SK-N-SH (cell line): ENCODE measurements around the gene PROM2. TPM values are rescaled to one million over a fixed set of nuclear protein-coding genes. Genes with fewer than 3 reads are reported as not detected.

Source experiments
- CTCF ChIA-PET: fragments of 300-600, 350-600 bp; formaldehyde crosslinking; extraction: SDS; loops from one replicate; lab custom pipeline; 2021; lab: Yijun Ruan, JAX
- POLR2A ChIA-PET: fragments of 350-600 bp; sonication (Branson Sonifier 250); formaldehyde crosslinking; extraction: SDS; loops from one replicate; lab custom pipeline; 2020; ENCODE audit warnings: antibody characterized with exemption, inconsistent platforms; lab: Yijun Ruan, JAX
- DNase-seq: peaks from one replicate; pipeline ENCODE4 v3.0.0; 2012
- H2AFZ ChIP-seq: fragments of 200-600 bp; sonication (generic); 2 replicates; pipeline ENCODE4 v1.8.1; 2016; ENCODE audit warnings: antibody characterized with exemption, mild to moderate bottlenecking, low read depth
- H3F3A ChIP-seq: fragments of 200-600 bp; sonication (generic); replicated peaks from 2 replicates; pipeline ENCODE3; 2016; ENCODE audit warnings: antibody characterized with exemption, mild to moderate bottlenecking; ENCODE audit not compliant: insufficient read depth
- H3K27ac ChIP-seq, 2 experiments: fragments of 200-500 bp in 1 of 2; fragments of 200-600 bp in 1 of 2; sonication (Bioruptor generic) in 1 of 2; sonication (generic), shearing (Covaris generic) in 1 of 2; 2 replicates each; pipeline versions ENCODE4 v1.5.1 to v1.6.1; 2014 to 2016; ENCODE audit warnings: low read depth in 2 of 2, inconsistent platforms in 1 of 2, low read length in 1 of 2, mild to moderate bottlenecking in 1 of 2, mixed read lengths in 1 of 2
- H3K27me3 ChIP-seq: fragments of 200-600 bp; sonication (generic), shearing (Covaris generic); 2 replicates; pipeline ENCODE4 v1.6.1; 2016; ENCODE audit warnings: mixed run types; ENCODE audit not compliant: insufficient read depth
- H3K36me3 ChIP-seq, 2 experiments: fragments of 200-500 bp in 1 of 2; fragments of 200-600 bp in 1 of 2; sonication (Bioruptor generic) in 1 of 2; sonication (generic) in 1 of 2; replicated peaks in 1 of 2; 2 replicates each; pipeline versions ENCODE3 to v1.5.1; 2014 to 2016; ENCODE audit warnings: low read length in 1 of 2, mild to moderate bottlenecking in 1 of 2; ENCODE audit not compliant: insufficient read depth in 2 of 2, control insufficient read depth in 1 of 2
- H3K4me1 ChIP-seq, 2 experiments: fragments of 200-500 bp in 1 of 2; fragments of 200-600 bp in 1 of 2; sonication (Bioruptor generic) in 1 of 2; sonication (generic), shearing (Covaris generic) in 1 of 2; 2 replicates each; pipeline versions ENCODE4 v1.5.1 to v1.6.1; 2014 to 2016; ENCODE audit warnings: low read depth in 1 of 2, low read length in 1 of 2, mixed run types in 1 of 2; ENCODE audit not compliant: insufficient read depth in 2 of 2, control insufficient read depth in 1 of 2
- H3K4me2 ChIP-seq: fragments of 200-600 bp; sonication (generic), shearing (Covaris generic); 2 replicates; pipeline ENCODE4 v1.6.1; 2017; ENCODE audit warnings: mixed run types
- H3K4me3 ChIP-seq, 2 experiments: fragments of 200-500 bp in 1 of 2; fragments of 200-600 bp in 1 of 2; sonication (Bioruptor generic) in 1 of 2; sonication (generic), shearing (Covaris generic) in 1 of 2; 2 replicates each; pipeline versions ENCODE4 v1.5.1 to v1.8.1; 2014 to 2016; ENCODE audit warnings: low read depth in 2 of 2, inconsistent platforms in 1 of 2, low read length in 1 of 2, mild to moderate bottlenecking in 1 of 2, mixed read lengths in 1 of 2, moderate library complexity in 1 of 2
- H3K79me2 ChIP-seq: fragments of 200-600 bp; sonication (generic); 2 replicates; pipeline ENCODE4 v1.8.1; 2017; ENCODE audit warnings: mild to moderate bottlenecking; ENCODE audit not compliant: insufficient read depth
- H3K9ac ChIP-seq: fragments of 200-600 bp; sonication (generic); 2 replicates; pipeline ENCODE4 v1.6.1; 2017; ENCODE audit warnings: mixed run types
- H3K9me2 ChIP-seq: fragments of 200-600 bp; sonication (generic); 2 replicates; pipeline ENCODE4 v1.6.1; 2017; ENCODE audit warnings: mixed run types
- H3K9me3 ChIP-seq: fragments of 200-600 bp; sonication (generic); 2 replicates; pipeline ENCODE4 v1.6.1; 2017; ENCODE audit warnings: mixed run types, mild to moderate bottlenecking, moderate library complexity
- H4K20me1 ChIP-seq: fragments of 200-600 bp; sonication (generic); 2 replicates; pipeline ENCODE4 v1.6.1; 2017; ENCODE audit warnings: mild to moderate bottlenecking, mixed run types; ENCODE audit not compliant: insufficient read depth
- CHD2 ChIP-seq: fragments of 150-350 bp; IDR thresholded peaks from 2 replicates; pipeline ENCODE4 v1.6.1; 2018; ENCODE audit warnings: low read length; ENCODE audit not compliant: partially characterized antibody
- CTCF ChIP-seq: fragments of 200-600 bp; sonication (generic); IDR thresholded peaks from 2 replicates; pipeline ENCODE4 v1.6.1; 2017; ENCODE audit warnings: antibody characterized with exemption, mild to moderate bottlenecking, moderate library complexity
- GATA2 ChIP-seq: sonication (generic); formaldehyde crosslinking; IDR thresholded peaks from 2 replicates; pipeline ENCODE4 v1.5.0; 2020; ENCODE audit warnings: mild to moderate bottlenecking, missing genetic modification reagents
- IRF3 ChIP-seq: fragments of 150-350 bp; IDR thresholded peaks from 2 replicates; pipeline ENCODE4 v1.6.1; 2016; ENCODE audit warnings: mild to moderate bottlenecking, low read depth, low read length
- MAX ChIP-seq: IDR thresholded peaks from 2 replicates; pipeline ENCODE4 v1.4.0; 2012; ENCODE audit warnings: low read depth
- RAD21 ChIP-seq: IDR thresholded peaks from 2 replicates; pipeline ENCODE4 v1.6.1; 2012; ENCODE audit warnings: mild to moderate bottlenecking, low read length
- REST ChIP-seq: IDR thresholded peaks from 2 replicates; pipeline ENCODE4 v1.6.1; 2012; ENCODE audit warnings: mild to moderate bottlenecking, low read depth, low read length, moderate library complexity
- RFX5 ChIP-seq: IDR thresholded peaks from 2 replicates; pipeline ENCODE4 v1.6.1; 2012; ENCODE audit warnings: mild to moderate bottlenecking, improper control_type of control experiment, low read length
- SIN3A ChIP-seq: IDR thresholded peaks from 2 replicates; pipeline ENCODE4 v1.6.1; 2012; ENCODE audit warnings: low read depth, mild to moderate bottlenecking, low read length, moderate library complexity, borderline replicate concordance
- SMC3 ChIP-seq: IDR thresholded peaks from 2 replicates; pipeline ENCODE4 v1.6.1; 2012; ENCODE audit warnings: low read depth, low read length, improper control_type of control experiment
- TCF12 ChIP-seq: IDR thresholded peaks from 2 replicates; pipeline ENCODE4 v1.4.0; 2012
- USF1 ChIP-seq: IDR thresholded peaks from 2 replicates; pipeline ENCODE4 v1.4.0; 2012; ENCODE audit warnings: low read depth, borderline replicate concordance
- USF2 ChIP-seq: fragments of 150-350 bp; IDR thresholded peaks from 2 replicates; pipeline ENCODE4 v1.6.1; 2017; ENCODE audit warnings: antibody characterized with exemption, low read length, low read depth, borderline replicate concordance
- ZBTB33 ChIP-seq: IDR thresholded peaks from 2 replicates; pipeline ENCODE4 v1.4.0; 2012; ENCODE audit warnings: low read depth, borderline replicate concordance
- WGBS: methylation state at CpG from one replicate; pipeline ENCODE4 v1.1.6; 2017; ENCODE audit warnings: low lambda C conversion rate; 5-methylcytosine and 5-hydroxymethylcytosine counted together
- polyA plus RNA-seq, 3 experiments: library from polyadenylated mRNA; depleted of rRNA; stranded (reverse); fragments of >200 nt; gene quantifications; 2 replicates each; pipeline ENCODE4 v1.2.3, GENCODE V29; 2012

The PROM2 gene
- polyA plus RNA-seq, 1 of the 3 experiments (the other 2 are of a cell fraction) = 0.38 TPM

GRCh38 chr2:95315801-95316411, 41.7 kb downstream of the PROM2 start:
- Histone ChIP-seq H3K36me3 (no peaks in the 10 kb centered on the region), H3K4me2 (no peak overlapping the region), H4K20me1 (no peaks in the 10 kb centered on the region), H3K9me3 (no peaks in the 10 kb centered on the region), H3K79me2 (no peaks in the 10 kb centered on the region), H3K4me3 (no peak overlapping the region), H3K9ac (no peak overlapping the region), H3K9me2 (no peaks in the 10 kb centered on the region), H2AFZ (no peak overlapping the region), H3K27me3 (no peaks in the 10 kb centered on the region; the same call in 1 of the 2 replicates), H3F3A (no peaks in the 10 kb centered on the region), H3K27ac (no peak overlapping the region), H3K4me1 (no peaks in the 10 kb centered on the region)
- DNase-seq = no peak
- TF ChIP-seq TCF12 = peak; percentile 26; the same call in 1 of the 2 replicates
- no peak for TF ChIP-seq USF1
- CTCF ChIA-PET = interaction anchor here (0.9 to 6.8 kb wide), 12 partner anchors 10 to 120 kb away, joined by 3 to 90 read pairs (median 4); partner anchors contain the start of gene PROM2
- WGBS = 65% methylated on average over 15 of the region's 19 CpGs
- POLR2A ChIA-PET = no interaction called here

- no peak for DNase-seq
- Histone ChIP-seq H3K79me2 (no peaks in the 10 kb centered on the region), H3K4me2 (no peak overlapping the region), H3K9me2 (no peaks in the 10 kb centered on the region), H3K27me3 (no peaks in the 10 kb centered on the region), H3K9me3 (no peaks in the 10 kb centered on the region), H3F3A (no peaks in the 10 kb centered on the region), H3K27ac (no peak overlapping the region), H3K4me1 (no peaks in the 10 kb centered on the region), H4K20me1 (no peaks in the 10 kb centered on the region), H2AFZ (no peak overlapping the region), H3K9ac (no peak overlapping the region), H3K36me3 (no peaks in the 10 kb centered on the region), H3K4me3 (no peak overlapping the region)
- ChIA-PET POLR2A (no interaction called here), CTCF (interaction anchor here (1.0 to 6.8 kb wide), 6 partner anchors 14 to 121 kb away, joined by 3 to 90 read pairs (median 4); no protein-coding TSS in a partner anchor)
- 53% methylated on average over 8 of the region's 8 CpGs for WGBS
- TF ChIP-seq GATA2 (CRISPR knock-in tag) (no peak), CTCF (no peak), USF2 (no peak), IRF3 (no peak), CHD2 (no peak), RFX5 (no peak), REST (no peak), ZBTB33 (no peak), SMC3 (no peak), SIN3A (no peak), MAX (no peak), RAD21 (no peak)
Observed at GRCh38 chr2:95316466-95317122, 42.3 kb downstream of the PROM2 start.
